Astrocyte (in vitro differentiated cells and primary cell): Measurements from ENCODE around the gene SLC30A4.

Experiments used
- EZH2 ChIP-seq: IDR thresholded peaks from 2 replicates; pipeline ENCODE4 v1.6.1; 2012; ENCODE audit warnings: mild to moderate bottlenecking, low read length, inconsistent platforms; ENCODE audit not compliant: insufficient read depth
- TF ChIP-seq, protein P1 (sequence below): IDR thresholded peaks from 2 replicates; pipeline ENCODE4 v1.5.1; 2011; ENCODE audit warnings: low read depth, mild to moderate bottlenecking, inconsistent platforms, low read length, moderate library complexity; ENCODE audit not compliant: insufficient read depth

DNA sequence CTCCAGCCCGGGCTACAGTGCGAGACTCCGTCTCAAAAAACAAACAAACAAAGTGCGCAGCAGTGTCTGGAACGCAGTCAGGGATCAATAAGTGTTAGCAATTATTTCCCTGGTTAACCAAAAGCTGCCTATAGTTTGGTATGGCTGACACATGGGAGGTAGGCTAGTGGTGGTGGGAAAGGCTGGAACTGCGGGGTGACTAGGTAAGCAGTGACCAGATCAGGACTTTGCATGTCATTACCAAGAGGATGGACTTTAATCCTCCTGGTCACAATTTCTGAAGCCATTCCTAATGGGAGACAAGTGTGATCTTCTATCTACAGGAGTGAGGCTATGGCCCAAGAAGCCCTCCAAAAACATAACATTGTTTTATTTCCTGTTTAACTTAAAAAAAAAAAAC lies 47.8 kb downstream of the SLC30A4 start:
- TF ChIP-seq, protein P1, sequence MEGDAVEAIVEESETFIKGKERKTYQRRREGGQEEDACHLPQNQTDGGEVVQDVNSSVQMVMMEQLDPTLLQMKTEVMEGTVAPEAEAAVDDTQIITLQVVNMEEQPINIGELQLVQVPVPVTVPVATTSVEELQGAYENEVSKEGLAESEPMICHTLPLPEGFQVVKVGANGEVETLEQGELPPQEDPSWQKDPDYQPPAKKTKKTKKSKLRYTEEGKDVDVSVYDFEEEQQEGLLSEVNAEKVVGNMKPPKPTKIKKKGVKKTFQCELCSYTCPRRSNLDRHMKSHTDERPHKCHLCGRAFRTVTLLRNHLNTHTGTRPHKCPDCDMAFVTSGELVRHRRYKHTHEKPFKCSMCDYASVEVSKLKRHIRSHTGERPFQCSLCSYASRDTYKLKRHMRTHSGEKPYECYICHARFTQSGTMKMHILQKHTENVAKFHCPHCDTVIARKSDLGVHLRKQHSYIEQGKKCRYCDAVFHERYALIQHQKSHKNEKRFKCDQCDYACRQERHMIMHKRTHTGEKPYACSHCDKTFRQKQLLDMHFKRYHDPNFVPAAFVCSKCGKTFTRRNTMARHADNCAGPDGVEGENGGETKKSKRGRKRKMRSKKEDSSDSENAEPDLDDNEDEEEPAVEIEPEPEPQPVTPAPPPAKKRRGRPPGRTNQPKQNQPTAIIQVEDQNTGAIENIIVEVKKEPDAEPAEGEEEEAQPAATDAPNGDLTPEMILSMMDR: no peak
- no peak for TF ChIP-seq EZH2
